Kidney epithelial cell (primary cell): Measurements from ENCODE around the gene HECA. TPM values are rescaled to one million over a fixed set of nuclear protein-coding genes. Genes with fewer than 3 reads are reported as not detected.
"Not testable (repeated sequence)": the region's sequence is repeated elsewhere in the genome, so short reads cannot be mapped to it uniquely, and the experiment has no call there.

Source experiments
- DNase-seq: peaks from one replicate; pipeline ENCODE4 v3.0.0-alpha.2; 2010; ENCODE audit warnings: low read depth
- H3K27me3 ChIP-seq: 2 replicates; pipeline ENCODE4 v1.6.0; 2011; ENCODE audit warnings: low read length; ENCODE audit not compliant: control insufficient read depth, insufficient read depth
- H3K36me3 ChIP-seq: 2 replicates; pipeline ENCODE4 v1.5.1; 2011; ENCODE audit warnings: low read length; ENCODE audit not compliant: control insufficient read depth, insufficient read depth
- H3K4me3 ChIP-seq: 2 replicates; pipeline ENCODE4 v1.5.1; 2011; ENCODE audit warnings: low read depth, mild to moderate bottlenecking, control low read depth, low read length
- total RNA-seq: library from RNA; depleted of rRNA; stranded (reverse); fragments of >200 nt; gene quantifications from 2 replicates; pipeline ENCODE4 v1.2.3, GENCODE V29; 2015
- TF ChIP-seq, protein P1 (sequence below): IDR thresholded peaks from 2 replicates; pipeline ENCODE4 v1.5.1; 2011; ENCODE audit warnings: mild to moderate bottlenecking, moderate library complexity, low read length, control low read depth, inconsistent platforms; ENCODE audit not compliant: insufficient read depth, poor library complexity, severe bottlenecking

Gene HECA
- total RNA-seq, 1 donor from 2014 or later, result 18.7 TPM

DNA sequence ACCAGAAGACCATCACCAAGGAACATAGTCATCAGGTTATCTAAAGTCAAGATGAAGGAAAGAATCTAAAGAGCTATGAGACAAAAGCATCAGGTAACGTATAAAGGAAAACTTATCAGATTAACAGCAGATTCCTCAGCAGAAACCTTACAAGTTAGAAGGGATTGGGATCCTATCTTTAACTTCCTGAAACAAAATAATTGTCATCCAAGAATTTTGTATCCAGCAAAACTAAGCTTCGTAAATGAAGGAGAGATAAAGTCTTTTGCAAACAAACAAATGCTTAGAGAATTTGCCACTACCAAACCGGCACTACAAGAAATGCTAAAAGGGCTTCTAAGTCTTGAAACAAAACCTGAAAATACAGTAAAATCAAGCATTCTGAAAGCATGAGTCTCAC, 71.0 kb downstream of the HECA start:
- H3K4me3 ChIP-seq, result no peak overlapping the region
- DNase-seq, result no peak
- no peaks in the 10 kb centered on the region for H3K36me3 ChIP-seq
- TF ChIP-seq, protein P1, sequence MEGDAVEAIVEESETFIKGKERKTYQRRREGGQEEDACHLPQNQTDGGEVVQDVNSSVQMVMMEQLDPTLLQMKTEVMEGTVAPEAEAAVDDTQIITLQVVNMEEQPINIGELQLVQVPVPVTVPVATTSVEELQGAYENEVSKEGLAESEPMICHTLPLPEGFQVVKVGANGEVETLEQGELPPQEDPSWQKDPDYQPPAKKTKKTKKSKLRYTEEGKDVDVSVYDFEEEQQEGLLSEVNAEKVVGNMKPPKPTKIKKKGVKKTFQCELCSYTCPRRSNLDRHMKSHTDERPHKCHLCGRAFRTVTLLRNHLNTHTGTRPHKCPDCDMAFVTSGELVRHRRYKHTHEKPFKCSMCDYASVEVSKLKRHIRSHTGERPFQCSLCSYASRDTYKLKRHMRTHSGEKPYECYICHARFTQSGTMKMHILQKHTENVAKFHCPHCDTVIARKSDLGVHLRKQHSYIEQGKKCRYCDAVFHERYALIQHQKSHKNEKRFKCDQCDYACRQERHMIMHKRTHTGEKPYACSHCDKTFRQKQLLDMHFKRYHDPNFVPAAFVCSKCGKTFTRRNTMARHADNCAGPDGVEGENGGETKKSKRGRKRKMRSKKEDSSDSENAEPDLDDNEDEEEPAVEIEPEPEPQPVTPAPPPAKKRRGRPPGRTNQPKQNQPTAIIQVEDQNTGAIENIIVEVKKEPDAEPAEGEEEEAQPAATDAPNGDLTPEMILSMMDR, result no peak
- no peaks in the 10 kb centered on the region for H3K27me3 ChIP-seq

DNA sequence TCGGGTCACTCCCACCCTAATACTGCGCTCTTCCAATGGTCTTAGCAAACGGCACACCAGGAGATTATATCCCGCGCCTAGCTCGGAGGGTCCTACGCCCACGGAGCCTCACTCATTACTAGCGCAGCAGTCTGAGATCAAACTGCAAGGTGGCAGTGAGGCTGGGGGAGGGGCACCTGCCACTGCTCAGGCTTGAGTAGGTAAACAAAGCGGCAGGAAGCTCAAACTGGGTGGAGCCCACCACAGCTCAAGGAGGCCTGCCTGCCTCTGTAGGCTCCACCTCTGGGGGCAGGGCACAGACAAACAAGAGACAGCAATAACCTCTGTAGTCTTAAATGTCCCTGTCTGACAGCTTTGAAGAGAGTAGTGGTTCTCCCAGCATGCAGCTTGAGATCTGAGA, 75.9 kb downstream of the HECA start:
- H3K27me3 ChIP-seq, H3K36me3 ChIP-seq, DNase-seq, H3K4me3 ChIP-seq: not testable (repeated sequence)

GRCh38 chr6:139212460-139212859, 77.6 kb downstream of the HECA start:
- H3K27me3 ChIP-seq, H3K4me3 ChIP-seq, H3K36me3 ChIP-seq, DNase-seq: not testable (repeated sequence)

- TF ChIP-seq, protein P1, result peak; percentile 92
- Histone ChIP-seq H3K27me3 (no peaks in the 10 kb centered on the region), H3K36me3 (no peaks in the 10 kb centered on the region), H3K4me3 (no peak overlapping the region)
- DNase-seq, result peak; percentile 65
Observed at GRCh38 chr6:139219271-139219729, 84.4 kb downstream of the HECA start.

GRCh38 chr6:139219746-139220145, 84.9 kb downstream of the HECA start:
- no peaks in the 10 kb centered on the region for H3K36me3 ChIP-seq
- H3K4me3 ChIP-seq, result no peak overlapping the region
- no peaks in the 10 kb centered on the region for H3K27me3 ChIP-seq
- TF ChIP-seq, protein P1, result no peak
- no peak for DNase-seq

GRCh38 chr6:139228387-139228786, 93.5 kb downstream of the HECA start:
- not testable (repeated sequence) for H3K36me3 ChIP-seq, H3K27me3 ChIP-seq, H3K4me3 ChIP-seq, DNase-seq

Other genes with a start within 250 kb of the HECA start
- gene REPS1, start 146.8 kb upstream of the HECA start, total RNA-seq, result 37.9 and 40.7 TPM in 2 replicates
- gene ABRACL, start 106.3 kb upstream of the HECA start, total RNA-seq, result 113 and 119 TPM in 2 replicates
- gene TXLNB, start 156.9 kb downstream of the HECA start, total RNA-seq, result not detected in 2 replicates
- gene CITED2, start 239.6 kb downstream of the HECA start, total RNA-seq, result 74.2 and 97.9 TPM in 2 replicates